ENCODE results near the gene FTO. TPM values are rescaled to one million over a fixed set of nuclear protein-coding genes. Genes with fewer than 3 reads are reported as not detected.
A peak's percentile ranks its signal among the peaks of the same experiment; 100 is the strongest.

The FTO gene
- total RNA-seq, 1 experiment from 2014 or later, result 78.3 TPM

- Histone ChIP-seq H3K27me3 (replicated peaks; ENCODE audit: control insufficient read depth, insufficient read depth, low read length) (no peaks in the 10 kb centered on the region), H3K4me3 (ENCODE audit: low read depth, low read length) (no peak overlapping the region), H3K36me3 (ENCODE audit: control insufficient read depth, insufficient read depth, low read length) (no peaks in the 10 kb centered on the region), H3K4me1 (peaks cover 74% of the 10 kb centered on the region), H3K9me3 (no peaks in the 10 kb centered on the region)
- DNase-seq, result peak; percentile 71 to 77
- no TSS peak for BruUV-seq (replicated peaks)
- Mint-ChIP-seq H3K4me1 (ENCODE audit: low read depth, unreplicated experiment) (peaks cover 26% of the 10 kb centered on the region), H3K9me3 (ENCODE audit: unreplicated experiment) (no peaks in the 10 kb centered on the region), H3K36me3 (ENCODE audit: insufficient read depth, unreplicated experiment) (peaks cover 6% of the 10 kb centered on the region), H3K27me3 (ENCODE audit: insufficient read depth, unreplicated experiment) (no peaks in the 10 kb centered on the region), H3K4me3 (ENCODE audit: unreplicated experiment) (no peak overlapping the region), H3K27ac (ENCODE audit: unreplicated experiment) (no peak overlapping the region)
- intact Hi-C loops (cut with micrococcal nuclease; ENCODE audit: unreplicated experiment), result loop anchor here (1.0 to 10.0 kb wide), 11 partner anchors 80 to 1484 kb away; no protein-coding TSS in a partner anchor
- POLR2A ChIA-PET, result no interaction called here
- CTCF ChIA-PET, result interaction anchor here (0.6 to 1.6 kb wide), 11 partner anchors 11 to 538 kb away, joined by 3 to 12 read pairs (median 4); no protein-coding TSS in a partner anchor
- peak; percentile 76 to 87 for TF ChIP-seq CTCF (IDR thresholded peaks at IDR 0.05; ENCODE audit: insufficient read depth in 1 of 2, low read depth in 1 of 2, low read length in 1 of 2, severe bottlenecking in 1 of 2, unreplicated experiment in 1 of 2)
These were observed 69.3 kb downstream of the FTO start for GRCh38 chr16:53773150-53773846.

- ChIA-PET CTCF (interaction anchor here (0.6 to 1.6 kb wide), 11 partner anchors 11 to 537 kb away, joined by 3 to 12 read pairs (median 4); no protein-coding TSS in a partner anchor), POLR2A (interaction anchor here (0.5 kb wide), 1 partner anchor 855 kb away, joined by 3 read pairs; no protein-coding TSS in a partner anchor)
- H3K4me1 ChIP-seq, result peaks cover 68% of the 10 kb centered on the region
These were observed 69.9 kb downstream of the FTO start for GRCh38 chr16:53773881-53774280.

More at GRCh38 chr16:53773881-53774280, 69.9 kb downstream of the FTO start:
- Histone ChIP-seq H3K4me3 (ENCODE audit: low read depth, low read length) (no peak overlapping the region), H3K9me3 (no peaks in the 10 kb centered on the region), H3K36me3 (ENCODE audit: control insufficient read depth, insufficient read depth, low read length) (no peaks in the 10 kb centered on the region), H3K27me3 (replicated peaks; ENCODE audit: control insufficient read depth, insufficient read depth, low read length) (no peaks in the 10 kb centered on the region)
- intact Hi-C loops (cut with micrococcal nuclease; ENCODE audit: unreplicated experiment), result loop anchor here (1.0 to 10.0 kb wide), 12 partner anchors 81 to 1483 kb away; no protein-coding TSS in a partner anchor
- Mint-ChIP-seq H3K27me3 (ENCODE audit: insufficient read depth, unreplicated experiment) (no peaks in the 10 kb centered on the region), H3K27ac (ENCODE audit: unreplicated experiment) (no peak overlapping the region), H3K9me3 (ENCODE audit: unreplicated experiment) (no peaks in the 10 kb centered on the region), H3K4me3 (ENCODE audit: unreplicated experiment) (no peak overlapping the region), H3K4me1 (ENCODE audit: low read depth, unreplicated experiment) (peaks cover 22% of the 10 kb centered on the region), H3K36me3 (ENCODE audit: insufficient read depth, unreplicated experiment) (peaks cover 6% of the 10 kb centered on the region)
- no TSS peak for BruUV-seq (replicated peaks)
- DNase-seq, result no peak
- no peak for TF ChIP-seq CTCF (IDR thresholded peaks at IDR 0.05; ENCODE audit: insufficient read depth in 1 of 2, low read depth in 1 of 2, low read length in 1 of 2, severe bottlenecking in 1 of 2, unreplicated experiment in 1 of 2)
